GM21367 (cell line): Measurements from ENCODE around the gene ZNF282.
"Not testable (repeated sequence)": the region's sequence is repeated elsewhere in the genome, so short reads cannot be mapped to it uniquely, and the experiment has no call there.

Experiments
- ATAC-seq: cut with Tn5 transposase; IDR thresholded peaks from one replicate; pipeline ENCODE4 v1.9.1; 2021; ENCODE audit not compliant: unreplicated experiment

The ZNF282 gene

GRCh38 chr7:149223176-149223575 is 27.8 kb downstream of the ZNF282 start:
- ATAC-seq, result no peak

- no peak for ATAC-seq
Measured at GRCh38 chr7:149223761-149224160, 28.4 kb downstream of the ZNF282 start.

- ATAC-seq, result no peak
Measured at GRCh38 chr7:149224352-149224751, 29.0 kb downstream of the ZNF282 start.

GRCh38 chr7:149225106-149225505 is 29.8 kb downstream of the ZNF282 start:
- ATAC-seq, result no peak

- ATAC-seq, result no peak
Measured at GRCh38 chr7:149225656-149226055, 30.3 kb downstream of the ZNF282 start.

GRCh38 chr7:149226366-149226765 is 31.0 kb downstream of the ZNF282 start:
- not testable (repeated sequence) for ATAC-seq

- ATAC-seq, result no peak
Measured at GRCh38 chr7:149226840-149227494, 31.6 kb downstream of the ZNF282 start.

- no peak for ATAC-seq
Measured at GRCh38 chr7:149228831-149229471, 33.6 kb downstream of the ZNF282 start.

- no peak for ATAC-seq
Measured at GRCh38 chr7:149229526-149229925, 34.2 kb downstream of the ZNF282 start.

GRCh38 chr7:149232362-149232761 is 37.0 kb downstream of the ZNF282 start:
- no peak for ATAC-seq

- ATAC-seq, result not testable (repeated sequence)
Measured at GRCh38 chr7:149233655-149234204, 38.4 kb downstream of the ZNF282 start.

GRCh38 chr7:149237502-149237901 is 42.2 kb downstream of the ZNF282 start:
- no peak for ATAC-seq

- ATAC-seq, result no peak
Measured at GRCh38 chr7:149238051-149238450, 42.7 kb downstream of the ZNF282 start.

GRCh38 chr7:149239345-149240143 is 44.2 kb downstream of the ZNF282 start, which contains the start of gene ZNF212:
Gene ZNF212, plus strand, starts transcription at chr7:149239651. Its CDS starts 128 bp downstream, at chr7:149239779.
- peak; percentile 99 for ATAC-seq

GRCh38 chr7:149240637-149241036 is 45.3 kb downstream of the ZNF282 start:
- ATAC-seq, result no peak

- no peak for ATAC-seq
Measured at GRCh38 chr7:149241696-149242095, 46.4 kb downstream of the ZNF282 start.

- ATAC-seq, result peak; percentile 65
Measured at GRCh38 chr7:149245244-149245643, 49.9 kb downstream of the ZNF282 start.

- no peak for ATAC-seq
Measured at GRCh38 chr7:149245744-149246143, 50.4 kb downstream of the ZNF282 start.

GRCh38 chr7:149248777-149249176 is 53.4 kb downstream of the ZNF282 start:
- ATAC-seq, result no peak

GRCh38 chr7:149250151-149250550 is 54.8 kb downstream of the ZNF282 start:
- ATAC-seq, result not testable (repeated sequence)

- ATAC-seq, result not testable (repeated sequence)
Measured at GRCh38 chr7:149251518-149251917, 56.2 kb downstream of the ZNF282 start.
